ENCODE measurements around the gene CSE1L.
"Not testable (repeated sequence)": the region's sequence is repeated elsewhere in the genome, so short reads cannot be mapped to it uniquely, and the experiment has no call there.

Gene CSE1L

DNA sequence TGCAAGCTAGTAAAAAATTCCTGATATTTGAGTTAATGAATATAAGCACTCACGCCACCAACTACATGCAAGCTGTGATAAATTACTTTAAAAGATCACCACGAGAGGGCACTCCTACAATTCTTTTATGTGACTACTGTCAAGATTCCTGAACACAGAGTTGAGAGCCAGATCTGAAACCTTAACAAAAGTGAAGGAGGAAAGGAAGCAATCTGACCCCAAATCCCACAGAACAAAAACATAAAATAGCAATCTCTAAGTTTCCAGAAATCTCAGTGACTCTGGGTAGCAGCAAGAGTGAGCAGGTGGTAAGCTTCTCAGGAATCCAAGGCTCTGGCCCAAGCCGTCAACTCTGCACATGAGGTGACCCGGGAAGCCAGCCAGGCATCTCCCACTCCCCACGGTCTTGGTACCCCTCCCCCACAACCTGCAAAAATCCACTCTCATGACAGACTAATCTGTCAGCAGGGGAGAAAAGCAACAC lies 86.9 kb downstream of the CSE1L start:
- peak; percentile 61 for DNase-seq (ENCODE audit: low spot score)

- DNase-seq (ENCODE audit: low spot score): no peak
Observed at GRCh38 chr20:49133571-49133970, 87.5 kb downstream of the CSE1L start.

GRCh38 chr20:49134797-49135196 lies 88.7 kb downstream of the CSE1L start:
- DNase-seq (ENCODE audit: low spot score): not testable (repeated sequence)

DNA sequence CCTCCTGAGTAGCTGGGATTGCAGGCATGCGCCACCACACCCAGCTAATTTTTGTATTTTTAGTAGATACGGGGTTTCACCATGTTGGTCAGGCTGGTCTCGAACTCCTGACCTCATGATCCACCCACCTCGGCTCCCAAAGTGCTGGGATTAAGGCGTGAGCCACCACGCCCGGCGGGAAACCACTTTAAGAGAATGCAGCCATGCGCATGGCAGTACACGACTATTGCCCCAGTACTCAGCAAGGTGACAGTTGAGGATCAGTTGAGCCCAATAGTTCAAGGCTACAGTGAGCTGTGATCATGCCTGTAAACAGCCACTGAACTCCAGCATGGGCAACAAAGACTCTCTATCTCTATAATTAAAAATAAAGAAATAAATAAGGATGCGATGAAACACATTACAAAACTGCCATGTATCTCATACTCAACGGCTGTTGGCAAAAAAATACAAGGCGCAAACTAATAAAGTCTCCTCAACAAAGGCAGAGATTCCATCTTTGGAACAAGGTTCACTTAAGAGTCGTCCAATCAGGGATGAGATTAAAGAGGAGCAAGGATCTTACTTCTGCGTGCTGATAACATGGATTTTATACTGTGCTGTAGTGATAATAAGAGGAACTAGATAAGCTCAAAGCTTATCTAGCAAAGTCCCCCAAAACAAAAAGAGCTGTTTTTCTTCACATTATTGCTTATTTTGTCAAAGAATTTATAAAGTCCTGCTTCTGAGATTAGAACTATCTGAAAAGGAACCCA lies 90.9 kb downstream of the CSE1L start:
- DNase-seq (ENCODE audit: low spot score): no peak

GRCh38 chr20:49138431-49138830 lies 92.3 kb downstream of the CSE1L start:
- DNase-seq (ENCODE audit: low spot score): no peak

DNA sequence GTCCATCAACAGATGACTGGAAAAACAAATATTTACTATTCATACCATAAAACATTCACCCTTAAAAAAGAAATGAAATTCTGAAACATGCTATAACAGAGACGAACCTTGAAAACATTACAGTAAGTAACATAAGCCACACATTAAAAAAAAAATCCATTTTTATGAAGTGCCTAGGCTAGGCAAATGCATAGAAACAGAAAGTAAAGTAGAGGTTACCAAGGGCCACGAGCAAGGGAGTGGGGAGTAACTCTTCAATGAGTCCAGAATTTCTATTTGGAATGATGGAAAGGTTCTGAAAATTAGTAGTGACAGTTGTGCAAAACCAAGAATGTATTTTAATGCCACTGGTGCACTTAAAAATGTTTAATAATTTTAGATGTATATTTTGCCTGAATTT lies 94.3 kb downstream of the CSE1L start:
- no peak for DNase-seq (ENCODE audit: low spot score)

DNA sequence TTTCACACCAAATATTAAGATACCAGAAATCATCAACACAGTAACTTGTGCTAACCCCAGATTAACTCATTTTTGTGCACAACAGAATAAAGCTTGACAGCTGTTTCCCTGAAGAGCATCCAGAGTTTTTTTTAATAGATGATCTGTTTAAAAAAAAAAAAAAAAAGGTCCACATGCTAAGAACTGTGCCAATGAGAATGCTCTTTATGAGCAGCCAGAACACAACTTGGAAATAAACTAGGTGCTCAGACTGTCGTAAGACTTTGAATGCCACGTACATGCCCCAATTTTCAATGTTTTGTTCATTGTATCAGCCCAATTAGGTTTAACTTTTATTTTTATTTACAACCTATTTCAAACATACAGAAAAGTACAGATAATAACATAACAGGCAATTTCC lies 94.7 kb downstream of the CSE1L start:
- no peak for DNase-seq (ENCODE audit: low spot score)

Data from AG08396 (cell line).